Measurements from ENCODE around the gene SCN3A.

The SCN3A gene

DNA sequence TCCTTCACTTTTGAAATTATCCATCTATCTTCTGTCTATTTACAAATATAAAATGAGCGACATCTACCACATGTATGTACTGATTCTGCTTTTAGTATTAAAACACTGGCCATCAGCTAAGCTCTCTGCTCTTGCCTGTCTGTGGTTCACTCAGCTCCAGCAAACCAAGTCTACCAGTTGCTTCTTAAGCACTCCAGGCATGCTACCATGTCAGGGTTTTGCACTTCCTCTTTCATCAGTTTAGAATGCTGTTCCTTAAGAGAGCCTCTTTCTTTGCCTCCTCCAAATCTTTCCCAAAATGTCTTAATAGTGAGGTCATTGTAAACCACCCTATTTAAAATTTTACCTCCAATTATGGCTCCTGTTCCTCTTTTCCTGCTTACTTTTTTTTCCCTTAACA is 59.5 kb downstream of the SCN3A start:
- TF ChIP-seq POLR2AphosphoS5 (IDR thresholded peaks at IDR 0.05; ENCODE audit: low read depth, low read length) (no peak), FOXP2 (optimal IDR thresholded peaks at IDR 0.05; ENCODE audit: borderline replicate concordance, extremely low read depth, extremely low read length, insufficient read depth) (no peak), SIN3A (IDR thresholded peaks at IDR 0.05; ENCODE audit: borderline replicate concordance, insufficient read depth, low read length) (no peak), TAF1 (IDR thresholded peaks at IDR 0.05; ENCODE audit: borderline replicate concordance, insufficient read depth, low read length) (no peak)
- TF ChIP-seq, protein P1, sequence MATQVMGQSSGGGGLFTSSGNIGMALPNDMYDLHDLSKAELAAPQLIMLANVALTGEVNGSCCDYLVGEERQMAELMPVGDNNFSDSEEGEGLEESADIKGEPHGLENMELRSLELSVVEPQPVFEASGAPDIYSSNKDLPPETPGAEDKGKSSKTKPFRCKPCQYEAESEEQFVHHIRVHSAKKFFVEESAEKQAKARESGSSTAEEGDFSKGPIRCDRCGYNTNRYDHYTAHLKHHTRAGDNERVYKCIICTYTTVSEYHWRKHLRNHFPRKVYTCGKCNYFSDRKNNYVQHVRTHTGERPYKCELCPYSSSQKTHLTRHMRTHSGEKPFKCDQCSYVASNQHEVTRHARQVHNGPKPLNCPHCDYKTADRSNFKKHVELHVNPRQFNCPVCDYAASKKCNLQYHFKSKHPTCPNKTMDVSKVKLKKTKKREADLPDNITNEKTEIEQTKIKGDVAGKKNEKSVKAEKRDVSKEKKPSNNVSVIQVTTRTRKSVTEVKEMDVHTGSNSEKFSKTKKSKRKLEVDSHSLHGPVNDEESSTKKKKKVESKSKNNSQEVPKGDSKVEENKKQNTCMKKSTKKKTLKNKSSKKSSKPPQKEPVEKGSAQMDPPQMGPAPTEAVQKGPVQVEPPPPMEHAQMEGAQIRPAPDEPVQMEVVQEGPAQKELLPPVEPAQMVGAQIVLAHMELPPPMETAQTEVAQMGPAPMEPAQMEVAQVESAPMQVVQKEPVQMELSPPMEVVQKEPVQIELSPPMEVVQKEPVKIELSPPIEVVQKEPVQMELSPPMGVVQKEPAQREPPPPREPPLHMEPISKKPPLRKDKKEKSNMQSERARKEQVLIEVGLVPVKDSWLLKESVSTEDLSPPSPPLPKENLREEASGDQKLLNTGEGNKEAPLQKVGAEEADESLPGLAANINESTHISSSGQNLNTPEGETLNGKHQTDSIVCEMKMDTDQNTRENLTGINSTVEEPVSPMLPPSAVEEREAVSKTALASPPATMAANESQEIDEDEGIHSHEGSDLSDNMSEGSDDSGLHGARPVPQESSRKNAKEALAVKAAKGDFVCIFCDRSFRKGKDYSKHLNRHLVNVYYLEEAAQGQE (IDR thresholded peaks at IDR 0.05; ENCODE audit: insufficient read depth in 1 of 2, low read depth in 2 of 2, low read length in 2 of 2) = no peak

DNA sequence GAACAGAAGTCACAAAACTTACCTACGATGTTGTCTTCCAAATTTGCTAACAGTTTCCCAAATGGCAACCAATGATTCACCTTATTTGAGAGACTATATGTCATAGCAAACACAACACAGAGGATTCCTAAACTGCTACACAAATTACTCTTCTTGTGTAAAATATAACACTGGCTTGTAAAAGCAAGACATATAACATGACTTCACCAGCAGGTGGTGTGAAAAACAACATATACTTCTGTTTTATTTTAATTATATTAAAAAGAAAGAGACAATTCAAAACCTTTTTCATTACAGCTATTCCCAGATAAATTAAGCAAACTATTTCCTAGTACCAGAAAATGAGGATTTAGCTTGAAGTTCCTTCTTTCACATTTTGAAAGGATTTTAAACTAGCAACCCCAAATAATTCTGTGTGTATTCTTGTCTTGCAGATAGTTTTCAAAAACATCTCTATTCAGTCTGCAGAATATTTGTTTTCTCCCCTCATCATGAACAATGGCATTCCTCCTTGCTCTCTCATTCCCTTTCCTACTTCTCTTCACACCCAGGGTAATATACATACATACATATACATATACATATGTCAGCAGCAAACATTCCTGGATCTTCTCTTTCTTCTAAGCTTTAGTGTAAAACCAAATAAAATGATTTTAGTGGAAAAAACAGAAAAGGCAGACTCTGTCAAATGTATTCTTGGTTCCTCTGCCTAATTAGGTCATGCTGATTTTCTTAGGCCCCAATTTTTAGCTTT is 62.1 kb downstream of the SCN3A start:
- TF ChIP-seq TAF1 (IDR thresholded peaks at IDR 0.05; ENCODE audit: borderline replicate concordance, insufficient read depth, low read length) (no peak), POLR2AphosphoS5 (IDR thresholded peaks at IDR 0.05; ENCODE audit: low read depth, low read length) (no peak), SIN3A (IDR thresholded peaks at IDR 0.05; ENCODE audit: borderline replicate concordance, insufficient read depth, low read length) (no peak), FOXP2 (optimal IDR thresholded peaks at IDR 0.05; ENCODE audit: borderline replicate concordance, extremely low read depth, extremely low read length, insufficient read depth) (no peak)
- TF ChIP-seq, protein P1 (IDR thresholded peaks at IDR 0.05; ENCODE audit: insufficient read depth in 1 of 2, low read depth in 2 of 2, low read length in 2 of 2) = no peak

DNA sequence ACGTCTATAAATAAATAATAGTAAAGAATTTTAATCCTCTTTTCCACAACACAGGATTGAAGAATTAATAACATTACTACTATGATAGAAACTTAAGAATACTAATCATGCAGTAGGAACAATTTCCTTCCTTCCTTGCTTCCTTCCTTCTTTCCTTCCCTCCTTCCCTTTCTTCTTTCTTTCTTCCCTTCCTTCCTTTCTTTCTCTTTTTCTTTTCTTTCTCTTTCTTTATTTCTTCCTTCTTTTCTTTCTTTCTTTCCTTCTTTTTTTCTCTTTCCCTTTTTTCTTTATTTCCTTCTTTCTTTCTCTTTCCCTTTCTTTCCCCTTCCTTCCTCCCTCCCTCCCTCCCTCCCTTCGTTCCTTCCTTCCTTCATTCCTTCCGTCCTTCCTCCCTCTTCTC is 77.6 kb downstream of the SCN3A start:
- TF ChIP-seq SIN3A (IDR thresholded peaks at IDR 0.05; ENCODE audit: borderline replicate concordance, insufficient read depth, low read length) (no peak), POLR2AphosphoS5 (IDR thresholded peaks at IDR 0.05; ENCODE audit: low read depth, low read length) (no peak), FOXP2 (optimal IDR thresholded peaks at IDR 0.05; ENCODE audit: borderline replicate concordance, extremely low read depth, extremely low read length, insufficient read depth) (no peak), TAF1 (IDR thresholded peaks at IDR 0.05; ENCODE audit: borderline replicate concordance, insufficient read depth, low read length) (no peak)
- TF ChIP-seq, protein P1 (IDR thresholded peaks at IDR 0.05; ENCODE audit: insufficient read depth in 1 of 2, low read depth in 2 of 2, low read length in 2 of 2) = no peak

DNA sequence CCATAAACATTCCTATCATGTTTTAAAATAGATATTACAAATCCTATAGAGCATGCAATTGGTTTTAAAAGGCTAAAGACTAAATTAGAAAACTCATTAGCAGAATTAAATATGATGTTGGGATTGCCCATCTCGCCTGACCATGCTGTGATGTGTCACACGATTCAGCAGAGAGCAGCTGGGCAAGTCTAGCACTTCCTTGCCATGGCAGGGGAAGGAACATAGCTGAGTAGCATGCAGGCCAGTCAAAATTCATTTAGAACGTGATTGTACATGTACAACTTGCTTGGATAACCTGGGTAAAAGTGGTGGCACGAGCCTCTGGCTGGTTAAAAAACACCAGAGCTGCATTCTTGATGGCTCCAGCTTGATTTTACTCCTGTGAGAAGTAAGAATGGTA is 81.3 kb downstream of the SCN3A start:
- TF ChIP-seq TAF1 (IDR thresholded peaks at IDR 0.05; ENCODE audit: borderline replicate concordance, insufficient read depth, low read length) = no peak
- TF ChIP-seq, protein P1 (IDR thresholded peaks at IDR 0.05; ENCODE audit: insufficient read depth in 1 of 2, low read depth in 2 of 2, low read length in 2 of 2) = no peak
- TF ChIP-seq FOXP2 (optimal IDR thresholded peaks at IDR 0.05; ENCODE audit: borderline replicate concordance, extremely low read depth, extremely low read length, insufficient read depth) = no peak
- no peak for TF ChIP-seq POLR2AphosphoS5 (IDR thresholded peaks at IDR 0.05; ENCODE audit: low read depth, low read length)
- no peak for TF ChIP-seq SIN3A (IDR thresholded peaks at IDR 0.05; ENCODE audit: borderline replicate concordance, insufficient read depth, low read length)

Data from PFSK-1 (cell line).